NCI-H128 (cell line): ENCODE data around the gene IGSF5.

ENCODE experiments used
- DNase-seq: peaks from one replicate; lab custom pipeline; 2025; ENCODE audit not compliant: unreplicated experiment; lab: John Stamatoyannopoulos, UW

The IGSF5 gene

GRCh38 chr21:39812983-39813382 lies 68.0 kb downstream of the IGSF5 start:
- DNase-seq, result no peak

- no peak for DNase-seq
These were observed 73.6 kb downstream of the IGSF5 start for GRCh38 chr21:39818557-39818956.

DNA sequence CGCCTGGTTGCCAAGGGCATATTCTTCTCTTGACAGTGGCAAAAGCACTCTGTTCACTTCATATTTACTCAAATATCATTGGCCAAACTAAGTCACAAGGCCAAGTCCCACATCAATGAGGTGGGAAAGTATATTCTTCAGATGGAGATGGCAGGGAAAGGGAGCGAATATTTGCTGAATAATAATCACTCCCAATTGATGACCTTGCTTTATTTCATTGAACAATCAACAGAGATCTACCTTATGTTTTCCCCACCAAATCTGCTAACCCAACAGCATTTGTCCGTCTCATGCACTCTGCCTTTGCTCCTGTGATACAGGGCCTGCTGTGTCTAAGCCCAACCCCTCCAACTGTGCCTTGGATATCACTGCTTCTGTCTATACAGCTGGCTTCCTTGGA lies 77.1 kb downstream of the IGSF5 start:
- no peak for DNase-seq

- no peak for DNase-seq
These were observed 80.3 kb downstream of the IGSF5 start for GRCh38 chr21:39825250-39825649.

DNA sequence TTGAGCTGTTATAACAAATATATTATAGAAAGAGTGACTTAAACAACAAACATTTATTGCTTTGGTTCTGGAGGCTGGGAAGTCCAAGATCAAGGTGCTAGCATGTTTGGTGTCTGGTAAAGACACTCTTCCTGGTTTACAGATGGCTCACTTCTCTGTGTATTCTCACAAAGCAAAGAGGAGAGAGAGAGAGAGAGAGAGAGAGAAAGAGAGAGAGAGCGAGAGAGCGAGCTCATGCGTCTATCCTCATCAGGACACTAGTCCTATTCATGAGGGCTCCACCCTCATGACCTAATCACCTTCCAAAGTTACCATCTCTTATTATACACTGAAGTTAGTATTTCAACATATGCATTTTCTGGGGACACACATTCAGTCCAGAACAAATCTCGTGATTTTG lies 89.6 kb downstream of the IGSF5 start:
- DNase-seq, result no peak

DNA sequence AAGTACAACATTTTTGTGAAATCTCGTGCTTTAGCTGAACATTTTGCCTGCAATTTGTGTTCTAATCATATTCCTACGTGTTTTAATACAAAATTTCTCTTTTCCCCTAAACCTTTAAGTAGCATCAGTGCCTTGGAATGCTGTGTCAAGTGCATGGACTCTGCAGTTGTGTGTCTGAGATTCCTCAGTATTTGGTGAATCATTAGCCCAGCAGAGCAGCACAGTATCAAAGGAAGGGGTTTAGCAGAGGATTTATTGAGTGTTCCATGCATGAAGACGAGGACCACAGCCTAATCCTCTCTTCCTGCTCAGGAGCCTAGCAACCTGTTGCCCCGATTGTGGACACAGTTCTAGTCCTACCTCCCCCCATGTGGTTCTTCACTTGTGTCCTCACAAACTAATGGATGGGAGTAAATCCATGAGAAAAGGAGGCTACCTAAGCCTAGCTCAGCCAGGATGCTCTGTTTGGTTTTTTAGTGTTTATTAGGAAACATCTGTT lies 92.9 kb downstream of the IGSF5 start:
- no peak for DNase-seq

GRCh38 chr21:39840373-39841097 lies 95.6 kb downstream of the IGSF5 start:
- no peak for DNase-seq

DNA sequence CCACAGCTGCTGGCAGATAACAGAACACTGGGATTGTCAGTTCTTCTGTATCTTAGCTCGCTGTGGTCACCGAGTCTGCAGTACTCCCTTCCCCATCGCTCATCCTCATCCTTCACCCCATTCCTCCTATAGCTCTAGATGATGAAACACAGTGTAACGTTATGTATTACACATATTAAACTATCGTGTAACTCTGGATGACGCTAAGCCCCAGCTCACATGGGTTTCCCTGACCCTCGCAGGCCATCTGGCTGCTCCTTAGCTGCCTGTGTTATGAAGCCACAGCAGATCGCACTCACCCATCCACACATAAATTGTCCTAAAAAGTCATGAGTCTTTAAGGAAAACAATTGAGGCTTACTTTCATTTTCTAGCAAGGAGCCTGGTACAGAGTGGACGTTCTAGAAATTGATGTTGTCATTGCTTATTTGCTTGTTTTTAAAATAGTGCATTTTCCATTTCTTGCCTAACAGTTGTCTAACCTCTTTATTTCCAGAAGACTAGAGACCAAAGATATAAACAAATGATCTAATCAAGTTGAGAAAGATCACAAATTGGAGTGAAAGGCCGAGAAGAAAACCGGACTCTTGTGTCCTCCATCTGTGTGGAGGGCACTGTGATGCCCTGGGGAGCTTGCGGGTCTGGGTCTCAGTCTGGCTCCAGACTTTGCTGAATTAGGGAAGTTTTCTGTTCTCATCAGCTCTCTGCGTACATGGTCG lies 97.9 kb downstream of the IGSF5 start:
- DNase-seq, result no peak

- DNase-seq, result no peak
These were observed 98.5 kb downstream of the IGSF5 start for GRCh38 chr21:39843483-39843882.

DNA sequence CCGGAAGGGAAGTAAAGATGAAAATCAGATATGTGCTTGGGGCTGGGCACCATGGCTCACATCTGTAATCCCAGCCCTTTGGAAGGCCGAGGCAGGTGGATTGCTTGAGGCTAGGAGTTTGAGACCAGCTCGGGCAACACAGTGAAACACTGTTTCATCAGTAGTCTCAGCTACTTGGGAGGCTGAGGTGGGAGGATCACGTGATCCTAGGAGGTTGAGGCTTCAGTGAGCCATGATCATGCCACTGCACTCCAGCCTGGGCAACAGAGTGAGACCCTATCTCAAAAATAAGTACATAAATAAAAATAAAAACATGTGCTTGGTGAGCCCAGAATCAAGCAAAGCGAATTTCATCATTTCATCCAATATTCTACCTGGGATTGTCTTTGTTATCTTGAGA lies 98.9 kb downstream of the IGSF5 start:
- DNase-seq, result no peak

DNA sequence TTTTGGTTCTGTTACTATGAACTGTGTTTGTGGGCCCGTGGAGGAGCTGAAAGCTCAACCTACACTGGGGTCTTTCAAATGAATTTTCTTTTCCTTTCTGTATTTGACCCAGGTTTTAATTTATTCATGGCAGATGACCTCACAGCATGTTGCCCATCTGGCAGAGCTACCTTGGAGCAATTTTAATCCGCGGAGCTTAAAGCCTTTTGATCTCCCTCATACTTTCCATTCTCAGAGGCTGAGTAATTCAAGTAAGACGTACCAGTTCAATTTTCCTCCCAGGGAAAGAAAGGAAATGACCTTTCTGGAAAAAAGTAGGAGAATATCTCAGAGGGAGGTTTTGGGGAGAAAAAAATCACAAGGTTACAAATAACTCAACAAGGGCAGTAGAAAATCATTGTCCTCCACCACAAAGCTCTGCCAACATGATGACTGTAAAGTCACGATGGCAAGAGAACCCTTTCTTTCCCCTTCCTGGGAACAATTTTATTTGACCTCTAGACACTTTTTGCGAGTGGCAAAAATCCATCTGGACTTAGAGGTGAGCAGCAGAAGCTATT lies 100.7 kb downstream of the IGSF5 start:
- no peak for DNase-seq

DNA sequence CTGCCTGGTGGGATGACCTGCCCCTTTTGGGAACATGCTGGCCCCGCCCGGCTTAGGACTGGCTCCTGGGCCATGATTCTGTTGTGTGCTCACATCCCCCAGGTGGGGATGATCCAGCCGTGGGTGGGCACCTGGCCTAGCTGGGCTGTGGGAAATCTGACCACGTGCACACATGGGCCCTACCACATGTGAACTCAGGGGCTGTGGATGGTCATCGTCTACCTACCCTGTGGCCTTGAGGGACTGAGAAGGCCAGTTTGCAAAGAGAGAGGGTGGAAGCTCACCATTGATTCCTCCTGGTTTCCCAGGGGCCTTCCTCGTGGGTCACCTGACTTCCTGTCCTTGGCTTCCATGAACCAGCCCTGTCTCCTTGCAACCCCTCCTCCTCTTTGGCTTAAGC lies 102.9 kb downstream of the IGSF5 start:
- DNase-seq, result no peak

DNA sequence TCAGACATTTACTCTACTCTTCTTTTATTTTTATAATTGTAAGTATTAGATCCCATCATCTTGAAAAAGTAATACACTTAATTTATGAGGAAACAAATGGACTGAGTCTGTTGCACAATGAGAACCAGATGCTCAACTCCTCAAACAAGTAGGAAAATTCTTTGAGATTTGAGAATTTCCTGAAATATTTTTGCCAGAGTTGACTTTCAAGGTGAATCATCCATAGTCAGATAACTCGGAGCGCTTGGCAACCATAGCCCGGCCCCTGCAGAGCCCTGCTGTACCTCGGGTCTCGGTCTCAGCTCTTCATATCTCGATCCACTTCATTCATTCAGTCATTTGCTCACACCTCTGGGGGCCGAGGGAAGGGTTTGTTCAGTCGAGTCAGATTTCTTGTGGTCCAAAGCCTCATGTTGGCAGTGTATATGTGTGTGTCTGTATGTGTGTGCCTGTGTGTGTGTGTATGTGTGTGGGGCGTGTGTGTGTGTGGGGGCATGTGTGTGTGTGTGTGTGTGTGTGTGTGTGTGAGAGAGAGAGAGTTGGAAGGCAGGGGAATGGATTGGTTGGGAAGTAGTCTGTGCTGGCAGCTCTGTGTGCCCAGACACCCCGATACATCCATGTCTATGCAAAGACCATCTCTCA lies 104.2 kb downstream of the IGSF5 start:
- no peak for DNase-seq

DNA sequence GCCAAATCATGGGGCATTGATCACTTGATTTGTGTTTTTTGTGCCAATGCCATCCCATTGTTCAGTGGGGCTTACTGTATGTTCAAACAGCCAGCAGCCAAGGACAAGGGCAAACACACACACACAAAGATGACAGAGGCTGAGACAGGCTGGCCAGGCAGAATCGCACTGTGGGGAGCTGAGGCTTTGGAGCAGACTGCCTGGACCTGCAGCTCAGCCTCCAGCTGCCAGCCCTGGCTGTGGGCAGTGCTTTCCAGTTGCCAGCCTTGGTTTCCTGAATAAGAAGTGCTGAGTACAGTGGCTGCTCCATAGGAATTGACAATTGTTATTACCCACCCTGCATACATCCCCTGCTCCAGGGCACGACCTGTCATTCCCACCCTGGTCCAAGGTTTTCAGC lies 105.3 kb downstream of the IGSF5 start:
- DNase-seq, result no peak

DNA sequence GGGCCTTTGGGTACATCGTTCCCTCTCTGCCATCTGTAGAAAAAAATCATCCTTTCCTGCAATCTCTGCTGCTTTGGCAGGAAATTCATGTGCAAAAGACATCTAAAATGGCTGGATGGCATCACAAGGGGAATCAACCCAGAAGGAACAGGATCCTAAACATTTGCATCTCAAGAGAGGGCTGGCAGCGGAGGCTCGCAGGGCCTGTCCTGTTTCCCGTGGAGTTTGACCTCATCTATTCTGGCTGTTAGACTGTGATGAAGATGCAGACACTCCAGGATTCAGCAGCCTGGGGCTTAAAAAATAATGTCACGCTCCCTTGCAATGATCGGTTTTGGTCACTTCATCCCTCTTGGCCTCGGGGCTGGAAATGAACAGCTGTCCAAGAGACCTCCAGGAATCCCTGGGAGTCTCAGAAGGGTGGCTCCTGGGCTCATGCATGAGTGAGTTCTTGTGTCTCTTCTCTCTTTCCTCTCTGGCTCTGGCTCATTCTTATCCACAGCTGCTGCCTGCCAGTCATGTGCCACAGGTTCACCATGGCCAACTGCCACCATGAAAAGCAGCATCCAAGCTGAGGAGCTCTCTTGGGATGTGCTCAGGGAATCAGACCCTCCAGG lies 106.1 kb downstream of the IGSF5 start:
- DNase-seq, result no peak
